Transverse colon (tissue), 4 donors: ENCODE results near the gene CCNI2. TPM values are rescaled to one million over a fixed set of nuclear protein-coding genes. Genes with fewer than 3 reads are reported as not detected.

Experiments
- DNase-seq: peaks from one replicate; pipeline ENCODE4 v3.0.0-alpha.2; 2019
- H3K27ac ChIP-seq, 4 donors: fragments of 200-600 bp; sonication (generic); 2 replicates each; pipeline ENCODE4 v1.5.1; 2016 to 2018; ENCODE audit warnings: inconsistent platforms in 4 of 4
- H3K27me3 ChIP-seq: fragments of 200-600 bp; sonication (generic); 2 replicates; pipeline ENCODE4 v1.5.1; 2017; ENCODE audit warnings: inconsistent platforms
- H3K36me3 ChIP-seq, 4 donors: fragments of 200-600 bp; sonication (generic); 2 replicates each; pipeline ENCODE4 v1.5.1; 2017 to 2019; ENCODE audit warnings: inconsistent platforms in 4 of 4
- H3K4me1 ChIP-seq, 4 donors: fragments of 200-600 bp; sonication (generic); 2 replicates each; pipeline ENCODE4 v1.5.1; 2017 to 2020; ENCODE audit warnings: inconsistent platforms in 4 of 4
- H3K4me3 ChIP-seq, 4 donors: fragments of 200-600 bp; sonication (generic); 1 replicate in 1 of 4; 2 replicates in 3 of 4; pipeline versions ENCODE4 v1.5.1 to v1.6.1; 2017 to 2019; ENCODE audit warnings: inconsistent platforms in 4 of 4
- H3K9me3 ChIP-seq, 2 donors: fragments of 200-600 bp; sonication (generic); 2 replicates each; pipeline ENCODE4 v1.5.1; 2017 to 2019; ENCODE audit warnings: inconsistent platforms in 2 of 2
- EP300 ChIP-seq: sonication (generic); formaldehyde crosslinking; IDR thresholded peaks from one replicate; pipeline ENCODE4 v1.6.1; 2017; ENCODE audit warnings: antibody characterized with exemption, low read depth
- POLR2A ChIP-seq: fragments of 450-650 bp; IDR thresholded peaks from one replicate; pipeline ENCODE4 v1.6.1; 2016; ENCODE audit warnings: antibody characterized with exemption, mild to moderate bottlenecking, moderate library complexity
- POLR2AphosphoS5 ChIP-seq, 3 donors: sonication (generic); formaldehyde crosslinking; IDR thresholded peaks; one replicate each; pipeline ENCODE4 v1.6.1; 2016; ENCODE audit warnings: antibody characterized with exemption in 3 of 3
- WGBS, 2 donors: methylation state at CpG; one replicate each; pipeline ENCODE4 v1.1.5; 2018; ENCODE audit warnings: low coverage in 1 of 2; 5-methylcytosine and 5-hydroxymethylcytosine counted together
- in situ Hi-C, 4 donors: fragments of 200-750 bp; cut with MboI; loops; one replicate each; pipeline versions ENCODE4 v1.15.0 to v1.15.1; 2017; ENCODE audit warnings: low sequenced_read_pairs in 3 of 4, low pct_ligation_motif_present in 1 of 4, low pct_unique_long_range_greater_than_20kb in 1 of 4
- intact Hi-C: fragments of 100-400 bp; cut with DNase I; formaldehyde crosslinking; loops from one replicate; pipeline ENCODE4 v1.15.1; 2023; ENCODE audit warnings: low total_unique reads
- total RNA-seq, 4 donors: library from RNA; depleted of rRNA; stranded (reverse); fragments of >200 nt; gene quantifications; one replicate each; pipeline ENCODE4 v1.1.0, GENCODE V29; 2016
- TF ChIP-seq, protein P1 (sequence below), 5 experiments: fragments of 200-600 bp in 3 of 5; fragments of 450-650 bp in 2 of 5; sonication (generic) in 3 of 5; IDR thresholded peaks; 1 replicate in 2 of 5; 2 replicates in 3 of 5; pipeline ENCODE4 v1.5.1; 2016 to 2017; ENCODE audit warnings: antibody characterized with exemption in 5 of 5, inconsistent platforms in 3 of 5, mild to moderate bottlenecking in 2 of 5, moderate library complexity in 1 of 5

The CCNI2 gene
- total RNA-seq, 4 donors from 2014 or later = 3.0 to 13.0 (median 7.1) TPM

DNA sequence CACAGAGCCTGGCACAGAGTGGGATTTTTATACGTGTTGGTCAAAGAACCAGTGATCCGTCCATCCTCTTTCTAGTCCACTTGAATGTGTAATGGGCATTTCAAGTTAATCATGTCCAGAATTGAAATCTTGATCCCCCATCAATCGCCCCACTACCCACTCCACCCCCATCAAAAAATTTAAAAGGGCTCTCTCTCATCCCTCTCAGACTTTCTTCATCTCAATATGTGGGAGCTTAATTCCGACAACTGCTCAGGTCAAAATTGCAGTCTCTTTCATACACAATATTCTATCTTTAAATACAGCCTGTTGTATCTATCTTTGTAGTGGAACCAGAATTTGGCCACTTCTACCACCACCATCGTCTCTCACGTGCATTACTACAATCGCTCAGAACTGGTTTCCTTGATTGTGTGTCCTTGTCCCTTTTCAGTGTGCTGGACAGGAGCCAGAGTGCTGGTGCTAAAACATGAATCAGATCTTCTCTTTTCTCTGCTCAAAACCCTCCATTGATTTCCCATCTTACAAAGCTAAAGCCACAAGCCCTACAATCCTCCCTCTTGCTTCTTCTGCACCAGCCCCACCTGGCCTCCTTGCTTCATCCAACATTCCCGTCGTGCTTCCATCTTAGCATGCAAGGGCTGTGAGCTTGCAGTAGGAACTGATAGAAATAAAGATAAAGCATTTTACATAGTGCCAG, 9.1 kb upstream of the CCNI2 start:
- in situ Hi-C loops (no loop called here), intact Hi-C loops (no loop called here)
- TF ChIP-seq POLR2AphosphoS5 (IDR thresholded peaks at IDR 0.05) = no peak
- TF ChIP-seq, protein P1, sequence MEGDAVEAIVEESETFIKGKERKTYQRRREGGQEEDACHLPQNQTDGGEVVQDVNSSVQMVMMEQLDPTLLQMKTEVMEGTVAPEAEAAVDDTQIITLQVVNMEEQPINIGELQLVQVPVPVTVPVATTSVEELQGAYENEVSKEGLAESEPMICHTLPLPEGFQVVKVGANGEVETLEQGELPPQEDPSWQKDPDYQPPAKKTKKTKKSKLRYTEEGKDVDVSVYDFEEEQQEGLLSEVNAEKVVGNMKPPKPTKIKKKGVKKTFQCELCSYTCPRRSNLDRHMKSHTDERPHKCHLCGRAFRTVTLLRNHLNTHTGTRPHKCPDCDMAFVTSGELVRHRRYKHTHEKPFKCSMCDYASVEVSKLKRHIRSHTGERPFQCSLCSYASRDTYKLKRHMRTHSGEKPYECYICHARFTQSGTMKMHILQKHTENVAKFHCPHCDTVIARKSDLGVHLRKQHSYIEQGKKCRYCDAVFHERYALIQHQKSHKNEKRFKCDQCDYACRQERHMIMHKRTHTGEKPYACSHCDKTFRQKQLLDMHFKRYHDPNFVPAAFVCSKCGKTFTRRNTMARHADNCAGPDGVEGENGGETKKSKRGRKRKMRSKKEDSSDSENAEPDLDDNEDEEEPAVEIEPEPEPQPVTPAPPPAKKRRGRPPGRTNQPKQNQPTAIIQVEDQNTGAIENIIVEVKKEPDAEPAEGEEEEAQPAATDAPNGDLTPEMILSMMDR (IDR thresholded peaks at IDR 0.05) = no peak
- no peak for TF ChIP-seq EP300
- TF ChIP-seq POLR2A = no peak
- no peaks in the 10 kb centered on the region for H3K36me3 ChIP-seq
- H3K9me3 ChIP-seq = no peaks in the 10 kb centered on the region
- DNase-seq = no peak
- H3K4me3 ChIP-seq = peak overlapping the region in 1 of 4 donors; percentile 79
- H3K4me1 ChIP-seq = peaks cover 0 to 12% (median 8%) of the 10 kb centered on the region in 4 donors
- WGBS, 2 donors = 71 to 78% methylated on average over 7 to 9 of the region's 9 CpGs
- H3K27me3 ChIP-seq = peaks cover 28% of the 10 kb centered on the region
- peak overlapping the region in 3 of 4 donors; percentile 85 to 93 (median 88) for H3K27ac ChIP-seq

- intact Hi-C loops = no loop called here
- Histone ChIP-seq H3K4me3 (no peak overlapping the region), H3K36me3 (no peaks in the 10 kb centered on the region), H3K9me3 (no peaks in the 10 kb centered on the region), H3K27me3 (peaks cover 38% of the 10 kb centered on the region), H3K4me1 (peaks cover 0 to 12% (median 8%) of the 10 kb centered on the region in 4 donors), H3K27ac (no peak overlapping the region)
- DNase-seq = no peak
- no peak for TF ChIP-seq POLR2A
- no peak for TF ChIP-seq EP300
- no peak for TF ChIP-seq POLR2AphosphoS5 (IDR thresholded peaks at IDR 0.05)
- TF ChIP-seq, protein P1 (IDR thresholded peaks at IDR 0.05) = no peak
- WGBS, 2 donors = 75 to 83% methylated on average over 1 of the region's 1 CpG
- in situ Hi-C loops = no loop called here
Observed at GRCh38 chr5:132739232-132739631, 8.0 kb upstream of the CCNI2 start.

DNA sequence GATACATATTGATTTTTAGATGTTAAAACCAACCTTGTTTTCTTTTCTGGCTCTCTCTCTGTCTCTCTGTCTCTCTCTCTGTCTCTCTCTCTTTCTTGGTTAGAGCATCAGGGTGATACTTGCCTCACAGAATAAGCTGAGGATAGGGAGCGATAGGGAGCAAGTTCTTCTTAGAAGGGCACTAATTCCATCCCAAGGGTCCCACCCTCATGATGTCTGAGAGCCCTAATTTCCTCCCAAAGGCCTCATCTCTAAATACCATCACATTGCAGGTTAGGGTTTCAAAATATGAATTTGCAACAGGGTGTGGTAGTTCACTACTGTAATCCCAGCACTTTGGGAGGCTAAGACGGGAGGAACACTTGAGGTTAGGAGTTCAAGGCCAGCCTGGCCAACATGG, 5.1 kb upstream of the CCNI2 start:
- in situ Hi-C loops = no loop called here
- intact Hi-C loops = no loop called here
- 90 to 92% methylated on average over 2 of the region's 2 CpGs for WGBS, 2 donors

GRCh38 chr5:132742626-132743025, 4.6 kb upstream of the CCNI2 start:
- intact Hi-C loops = no loop called here
- no peak for DNase-seq
- H3K4me3 ChIP-seq = no peak overlapping the region
- TF ChIP-seq POLR2AphosphoS5 (IDR thresholded peaks at IDR 0.05) (no peak), EP300 (no peak), POLR2A (no peak)
- TF ChIP-seq, protein P1 (IDR thresholded peaks at IDR 0.05) = no peak
- 91 to 93% methylated on average over 5 of the region's 5 CpGs for WGBS, 2 donors
- H3K36me3 ChIP-seq = no peaks in the 10 kb centered on the region
- H3K27me3 ChIP-seq = peaks cover 70% of the 10 kb centered on the region
- no peaks in the 10 kb centered on the region for H3K9me3 ChIP-seq
- in situ Hi-C loops = no loop called here
- peaks cover 4 to 9% (median 4%) of the 10 kb centered on the region in 4 donors for H3K4me1 ChIP-seq
- H3K27ac ChIP-seq = no peak overlapping the region

More for the DNA sequence above, 5.1 kb upstream of the CCNI2 start:
- H3K27ac ChIP-seq = no peak overlapping the region
- peaks cover 66% of the 10 kb centered on the region for H3K27me3 ChIP-seq
- no peak overlapping the region for H3K4me3 ChIP-seq
- H3K36me3 ChIP-seq = no peaks in the 10 kb centered on the region
- no peaks in the 10 kb centered on the region for H3K9me3 ChIP-seq
- no peak for TF ChIP-seq POLR2A
- TF ChIP-seq, protein P1 (IDR thresholded peaks at IDR 0.05) = no peak
- TF ChIP-seq POLR2AphosphoS5 (IDR thresholded peaks at IDR 0.05) = no peak
- TF ChIP-seq EP300 = no peak
- peaks cover 3 to 5% (median 4%) of the 10 kb centered on the region in 4 donors for H3K4me1 ChIP-seq
- DNase-seq = no peak
